Right kidney (tissue), 1 donor: ENCODE data around the gene PDE1C.

Experiments used
- DNase-seq: peaks from one replicate; pipeline ENCODE4 v3.0.0-alpha.2; 2016

PDE1C gene

DNA sequence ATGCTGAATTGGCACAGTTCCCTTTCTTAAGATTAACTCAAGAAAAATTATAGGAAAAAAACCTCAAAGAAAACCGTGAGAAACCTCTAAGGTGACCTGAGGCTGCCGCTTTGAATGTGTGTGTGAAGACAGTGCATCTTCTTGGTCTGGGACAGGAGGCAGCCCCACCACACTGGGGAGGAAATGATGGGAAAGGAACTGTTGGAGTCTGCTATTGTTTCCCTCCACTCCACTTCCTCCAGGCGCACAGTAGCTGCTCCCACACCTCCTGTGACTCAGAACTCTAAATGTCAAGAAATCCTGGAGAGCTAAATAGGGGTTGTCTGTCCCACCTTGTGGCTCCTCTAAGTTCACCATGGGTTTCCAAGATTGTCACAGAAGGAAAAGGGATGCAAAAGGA, 179.4 kb downstream of the PDE1C start:
- no peak for DNase-seq

DNA sequence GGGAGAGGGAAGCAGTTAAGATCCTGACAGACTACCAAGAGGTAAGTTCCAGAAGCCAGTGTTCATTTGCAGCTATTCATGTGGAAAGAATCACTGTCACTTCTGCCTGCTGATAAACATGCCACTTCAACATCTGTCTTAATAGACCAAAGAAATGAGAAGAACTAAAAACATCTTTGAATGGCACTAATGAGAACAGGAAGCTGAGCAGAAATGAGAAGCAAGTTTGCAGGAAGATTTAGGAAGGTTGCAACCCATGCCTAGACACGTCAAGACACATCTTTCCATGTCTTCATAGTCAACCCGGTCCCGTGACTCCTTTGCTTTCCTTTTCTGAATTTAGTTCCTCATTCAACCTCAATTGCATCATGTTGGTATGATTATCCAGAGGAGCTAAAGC, 180.0 kb downstream of the PDE1C start:
- DNase-seq = no peak

GRCh38 chr7:31887006-31887405, 183.2 kb downstream of the PDE1C start:
- no peak for DNase-seq

- no peak for DNase-seq
Observed at GRCh38 chr7:31885171-31885570, 185.0 kb downstream of the PDE1C start.

DNA sequence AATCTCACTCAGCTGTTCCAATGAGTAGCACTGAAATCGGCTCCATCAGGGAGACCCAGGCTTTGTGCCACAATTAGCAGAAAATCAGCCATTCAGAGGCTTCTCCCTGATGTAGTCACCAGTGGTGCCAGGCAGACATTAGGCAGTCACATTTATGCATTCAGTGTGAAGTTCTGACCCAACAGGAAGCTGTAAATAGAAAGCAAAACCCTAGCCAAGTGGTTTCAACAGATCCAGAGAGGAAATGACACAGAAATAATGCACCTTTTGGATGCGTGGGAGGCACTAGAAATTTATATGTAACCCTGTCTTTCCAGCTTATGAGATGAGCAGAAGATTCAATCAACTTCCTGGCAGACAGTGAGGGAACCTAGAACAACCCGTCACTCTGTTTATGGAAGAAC, 186.4 kb downstream of the PDE1C start:
- DNase-seq = no peak

DNA sequence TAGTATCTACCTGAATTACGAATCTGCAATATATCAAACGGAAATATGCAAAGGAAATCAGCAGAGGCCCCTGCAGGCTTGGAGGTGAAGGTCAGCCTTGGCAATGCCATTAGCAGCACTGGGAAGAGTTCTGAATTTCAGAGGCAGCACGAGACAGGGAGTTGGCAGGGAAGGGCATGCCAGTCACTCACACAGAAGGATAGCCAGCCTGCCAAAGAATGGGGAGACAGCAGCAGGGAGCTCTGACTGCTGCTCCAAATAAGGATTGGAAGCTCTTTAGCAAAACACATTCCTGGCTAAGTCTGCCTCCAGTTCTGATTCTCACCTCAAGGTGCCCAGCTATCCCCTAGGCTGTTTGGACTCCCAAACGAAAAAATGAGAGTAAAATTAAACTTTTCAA, 188.0 kb downstream of the PDE1C start:
- DNase-seq = no peak

DNA sequence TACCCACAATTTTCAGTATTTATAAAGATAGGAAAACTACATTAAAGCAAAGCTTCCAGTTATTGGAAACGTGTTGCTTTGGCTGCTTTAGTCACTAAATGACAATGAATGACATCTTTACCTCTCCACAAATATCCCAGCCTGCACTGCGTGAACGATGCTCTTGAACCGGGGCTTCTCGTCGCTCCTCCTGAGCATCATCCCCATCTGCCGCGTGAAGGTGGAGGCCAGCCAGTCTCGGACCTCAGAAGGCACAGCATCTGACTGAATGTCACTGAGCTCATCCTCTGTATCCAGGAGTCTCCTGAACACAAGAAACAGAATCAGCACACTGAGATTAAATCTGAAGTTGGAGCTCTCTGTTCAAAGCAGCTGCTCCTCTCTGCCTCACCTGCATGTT, 191.3 kb downstream of the PDE1C start:
- DNase-seq = no peak

DNA sequence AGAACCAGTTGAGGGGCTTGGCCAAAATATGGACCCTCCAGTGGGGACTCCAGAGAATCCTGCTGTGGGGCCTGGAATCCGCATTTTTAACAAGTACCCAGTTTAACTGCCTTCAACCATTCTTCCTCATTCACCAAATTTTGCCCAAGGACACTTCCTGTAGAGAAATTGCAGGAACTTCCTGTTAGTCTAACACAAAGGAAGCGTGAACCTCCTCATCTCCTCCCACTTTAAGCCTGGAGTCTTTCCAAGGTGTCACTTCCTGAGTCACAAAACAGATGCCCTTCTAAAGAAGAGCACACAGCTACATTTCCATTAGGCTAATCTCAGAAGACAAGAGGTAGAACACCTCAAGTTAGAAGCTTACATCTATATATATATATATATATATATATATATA, 194.8 kb downstream of the PDE1C start:
- no peak for DNase-seq

GRCh38 chr7:31874631-31875386, 195.4 kb downstream of the PDE1C start:
- no peak for DNase-seq

DNA sequence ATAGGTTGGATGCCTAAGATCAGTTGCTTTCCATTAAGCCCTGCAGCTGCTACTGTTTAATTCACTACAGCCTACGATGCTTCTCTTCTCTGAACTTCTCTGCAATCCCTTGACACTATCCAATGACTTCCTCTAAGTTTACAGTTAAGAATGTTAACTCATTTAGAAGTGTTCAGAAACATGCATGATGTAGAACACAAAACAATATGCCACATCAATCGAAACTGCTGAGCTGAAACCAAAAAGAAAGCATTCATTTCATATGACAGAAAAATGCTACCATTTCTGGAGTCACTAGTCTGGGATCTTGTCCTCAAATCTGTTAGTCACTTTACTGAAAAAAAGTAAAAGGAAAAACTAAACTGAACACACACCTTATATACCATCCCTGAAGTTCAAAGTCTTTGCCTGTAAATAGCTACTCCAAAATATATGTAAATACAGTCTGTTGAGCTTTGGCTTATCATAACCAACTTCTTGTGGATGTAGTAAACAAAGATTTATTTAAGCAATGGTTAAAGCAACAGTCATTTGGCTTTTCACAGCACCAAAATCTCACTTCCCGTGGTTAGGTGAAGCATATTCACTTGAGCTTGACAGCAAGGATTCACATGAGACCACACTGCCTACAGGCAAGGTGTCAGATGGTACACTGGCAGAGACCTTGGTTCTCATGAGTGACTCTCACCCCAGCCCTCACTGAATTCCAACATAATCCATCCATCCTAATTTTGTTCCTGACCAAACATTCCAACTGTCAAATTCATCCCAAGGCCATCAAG, 196.2 kb downstream of the PDE1C start:
- DNase-seq = no peak

GRCh38 chr7:31872545-31873370, 197.4 kb downstream of the PDE1C start:
- DNase-seq = no peak

- DNase-seq = no peak
Observed at GRCh38 chr7:31864646-31865045, 205.6 kb downstream of the PDE1C start.

DNA sequence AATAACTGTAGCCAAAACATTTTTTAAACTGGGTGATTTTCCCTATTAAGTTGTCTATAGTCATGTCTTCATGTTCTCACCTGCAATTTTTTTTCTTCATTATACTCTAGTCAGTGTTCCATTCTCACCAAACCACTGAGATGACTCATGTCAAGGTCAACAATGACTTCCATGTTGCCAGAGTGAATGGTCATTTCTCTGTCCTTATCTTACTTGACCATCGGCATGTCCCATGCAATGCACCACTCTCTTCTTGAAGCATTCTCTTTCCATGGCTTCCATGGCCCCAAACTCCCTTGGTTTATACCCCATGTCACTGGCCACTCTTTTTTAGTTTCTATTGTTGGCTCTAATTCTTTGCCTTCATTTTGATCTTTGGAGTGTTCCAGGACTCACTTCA, 209.3 kb downstream of the PDE1C start:
- DNase-seq = no peak

- DNase-seq = no peak
Observed at GRCh38 chr7:31858055-31858454, 212.2 kb downstream of the PDE1C start.

GRCh38 chr7:31857172-31857571, 213.0 kb downstream of the PDE1C start:
- no peak for DNase-seq

- DNase-seq = no peak
Observed at GRCh38 chr7:31856337-31856736, 213.9 kb downstream of the PDE1C start.

DNA sequence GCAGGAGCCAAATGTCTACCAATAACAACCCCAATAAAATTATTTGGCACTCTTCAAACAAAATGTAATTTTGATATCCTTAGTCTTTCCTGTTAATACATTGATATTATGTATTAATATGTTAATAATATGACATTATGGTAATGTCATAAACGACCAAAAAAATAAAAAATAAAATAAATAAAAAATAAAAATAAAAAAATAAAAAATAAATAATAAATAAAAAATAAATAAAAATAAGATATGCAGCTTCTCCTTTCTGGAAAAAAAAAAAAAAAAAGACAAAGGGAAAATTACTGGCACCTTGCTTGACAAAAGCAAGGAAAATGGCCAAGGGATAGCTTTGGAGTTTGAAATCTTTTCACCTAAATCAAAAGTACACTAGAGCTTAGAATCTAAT, 214.7 kb downstream of the PDE1C start:
- no peak for DNase-seq

- DNase-seq = no peak
Observed at GRCh38 chr7:31853380-31853779, 216.8 kb downstream of the PDE1C start.

GRCh38 chr7:31852462-31852861, 217.7 kb downstream of the PDE1C start:
- no peak for DNase-seq

GRCh38 chr7:31851119-31851518, 219.1 kb downstream of the PDE1C start:
- no peak for DNase-seq

GRCh38 chr7:31850601-31851000, 219.6 kb downstream of the PDE1C start:
- no peak for DNase-seq

DNA sequence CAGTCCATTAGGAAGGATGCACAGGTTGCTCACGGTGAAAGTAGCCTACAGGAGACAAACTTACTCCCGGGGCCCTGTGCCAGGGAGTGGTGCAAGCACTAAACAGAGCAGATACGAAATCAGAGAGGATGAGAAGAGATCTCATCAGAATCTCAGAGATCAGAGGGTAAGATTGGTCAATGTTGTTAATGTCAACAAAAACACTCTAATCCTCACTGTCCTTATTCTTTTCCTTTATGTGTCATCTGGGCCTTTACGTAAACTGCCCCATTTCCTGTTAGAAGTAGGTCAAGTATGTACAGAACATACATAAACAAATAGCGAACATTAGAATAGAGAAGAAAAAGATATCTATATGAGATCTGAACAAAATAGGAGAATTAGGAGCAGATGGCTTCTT, 220.1 kb downstream of the PDE1C start:
- DNase-seq = no peak

GRCh38 chr7:31835471-31835870, 234.7 kb downstream of the PDE1C start:
- peak; percentile 11 for DNase-seq
